HG03558 (cell line): ENCODE results near the gene WDR93.
"Not testable (repeated sequence)": the region's sequence is repeated elsewhere in the genome, so short reads cannot be mapped to it uniquely, and the experiment has no call there.

Experiments
- ATAC-seq: cut with Tn5 transposase; IDR thresholded peaks from one replicate; pipeline ENCODE4 v1.9.1; 2021; ENCODE audit warnings: moderate number of reproducible peaks; ENCODE audit not compliant: unreplicated experiment; ENCODE audit errors: extremely low read depth

Gene WDR93

DNA sequence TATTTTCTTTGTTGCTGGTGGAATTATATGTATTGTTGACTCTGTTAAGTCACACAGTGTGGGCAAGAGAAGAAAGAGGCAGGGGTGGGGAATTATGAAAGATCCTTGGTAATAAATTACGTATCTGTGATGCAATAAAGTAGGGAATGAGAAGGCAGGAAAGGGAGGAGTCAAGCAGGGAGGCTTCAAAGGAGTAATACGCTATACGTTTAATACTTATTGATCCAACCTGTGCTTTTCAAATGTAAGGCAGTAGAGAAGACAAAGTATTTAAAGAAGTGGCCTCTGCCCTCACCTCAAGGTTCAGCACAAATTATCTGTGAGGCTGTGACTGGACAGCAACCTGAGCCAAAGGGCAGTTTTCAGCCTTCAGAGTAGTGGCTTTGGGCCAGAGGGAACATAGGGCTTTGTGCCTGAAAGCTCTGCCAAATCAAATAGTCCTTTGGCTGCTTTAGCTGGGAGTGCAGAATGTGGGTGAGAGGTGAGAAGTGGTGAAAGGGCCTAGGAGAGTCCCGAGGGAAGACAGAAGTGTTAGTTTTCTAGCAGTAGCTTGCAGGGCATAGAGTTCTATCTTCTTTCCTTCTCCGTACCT lies 10.2 kb upstream of the WDR93 start:
- no peak for ATAC-seq

DNA sequence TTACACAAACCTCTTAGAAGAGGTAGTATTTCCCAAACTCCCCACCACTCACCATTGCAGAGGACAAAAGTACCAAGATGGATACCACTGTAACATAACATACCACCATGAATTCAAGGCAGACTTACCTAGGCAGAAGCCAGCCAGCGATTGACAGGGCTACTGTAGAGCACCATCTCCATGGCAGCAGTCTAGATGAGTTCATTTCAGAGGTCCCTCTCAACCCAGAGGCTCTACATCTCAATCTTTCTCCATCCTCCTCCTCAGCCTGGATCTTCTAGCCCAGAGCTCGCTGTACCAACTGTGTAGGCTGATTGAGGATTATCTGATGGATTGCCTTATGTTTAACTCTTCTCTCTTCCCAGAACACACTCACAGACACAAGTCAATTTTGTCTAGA lies 9.5 kb upstream of the WDR93 start:
- ATAC-seq, result no peak

- no peak for ATAC-seq
These were observed 4.6 kb upstream of the WDR93 start for GRCh38 chr15:89685995-89686394.

DNA sequence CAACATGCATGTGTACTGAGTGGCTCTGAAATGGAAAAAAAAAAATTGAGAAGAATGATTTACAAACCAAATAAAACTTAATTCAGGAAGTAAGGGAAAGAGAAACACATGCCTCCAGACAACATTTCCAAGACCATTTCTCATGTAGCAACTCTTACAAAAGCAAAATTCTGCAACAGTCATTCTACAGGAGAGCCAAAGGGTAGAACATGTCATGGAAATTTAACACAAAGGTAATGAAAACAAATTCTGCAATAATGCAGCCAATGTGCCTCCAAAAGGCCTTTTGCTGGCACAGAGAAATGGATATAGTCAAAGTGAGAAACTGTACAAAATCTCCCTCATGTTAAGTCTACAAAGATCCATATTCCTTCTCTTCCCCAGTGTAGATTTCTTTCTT lies 4.1 kb upstream of the WDR93 start:
- ATAC-seq, result no peak

DNA sequence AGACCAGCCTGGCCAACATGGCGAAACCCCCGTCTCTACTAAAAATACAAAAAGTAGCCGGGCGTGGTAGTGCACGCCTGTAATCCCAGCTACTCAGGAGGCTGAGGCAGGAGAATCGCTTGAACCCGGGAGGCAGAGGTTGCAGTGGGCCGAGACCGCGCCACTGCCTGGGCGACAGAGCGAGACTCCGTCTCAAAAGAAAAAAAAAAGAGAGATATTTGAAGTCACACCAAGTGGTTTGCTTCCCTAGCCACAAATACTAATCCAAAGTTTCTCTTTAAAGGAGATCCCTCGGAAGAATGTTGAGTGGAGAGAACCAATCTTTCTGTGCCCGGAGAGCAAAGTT lies 708 bp upstream of the WDR93 start:
- not testable (repeated sequence) for ATAC-seq

DNA sequence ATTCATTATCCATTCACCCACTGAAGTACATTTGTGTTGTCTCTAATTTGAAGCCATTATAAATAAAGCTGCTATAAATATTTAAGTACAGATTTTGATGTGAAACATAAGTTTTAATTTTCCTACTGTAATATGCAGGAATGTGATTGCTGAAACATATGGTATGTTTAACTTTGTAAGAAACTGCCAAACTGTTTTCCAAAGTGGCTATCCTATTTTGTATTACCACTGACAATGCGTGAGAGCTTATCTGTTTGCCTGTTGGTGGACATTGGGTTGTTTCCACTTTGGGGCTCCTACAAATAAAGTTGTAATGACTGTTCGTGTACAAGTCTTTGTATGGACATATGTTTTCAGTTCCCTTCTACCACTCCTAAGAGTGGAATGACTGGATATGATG lies 2.5 kb downstream of the WDR93 start:
- ATAC-seq, result no peak

GRCh38 chr15:89693696-89694095 lies 3.1 kb downstream of the WDR93 start:
- no peak for ATAC-seq

DNA sequence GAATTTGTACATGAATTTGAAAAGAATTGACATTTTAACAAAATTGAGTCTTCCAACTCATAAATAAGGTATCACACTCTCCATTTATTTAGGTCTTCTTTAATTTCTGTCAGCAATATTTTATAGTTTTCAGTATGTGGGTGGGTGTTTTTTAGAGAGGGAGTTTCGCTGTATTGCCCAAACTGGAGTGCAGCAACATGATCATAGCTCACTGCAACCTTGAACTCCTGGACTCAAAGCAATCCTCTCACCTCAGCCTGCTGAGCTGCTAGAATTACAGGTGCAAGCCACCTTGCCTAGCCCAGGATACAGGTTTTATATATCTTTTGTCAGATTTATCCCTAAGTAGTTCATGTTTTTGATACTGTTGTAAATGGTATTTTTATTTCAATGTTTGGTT lies 4.6 kb downstream of the WDR93 start:
- no peak for ATAC-seq

DNA sequence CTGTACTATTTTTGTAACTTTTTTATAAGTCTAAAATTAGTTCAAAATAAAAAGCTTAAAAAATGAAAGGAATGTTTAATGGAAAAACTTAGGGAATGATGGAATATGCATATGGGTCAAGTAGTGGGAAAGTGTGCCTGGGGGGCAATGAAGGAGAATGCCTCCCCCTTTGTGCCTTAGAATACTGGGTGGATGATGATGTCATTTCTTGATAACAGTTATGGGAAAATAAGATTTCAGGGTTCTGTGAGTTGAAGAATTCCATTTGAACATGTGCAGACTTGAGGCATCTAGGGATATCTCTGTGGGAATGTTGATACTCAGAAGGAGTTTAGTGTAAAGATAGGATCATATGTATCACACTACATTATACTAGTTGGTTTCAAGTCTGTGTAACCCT lies 13.8 kb downstream of the WDR93 start:
- ATAC-seq, result no peak

- ATAC-seq, result no peak
These were observed 17.0 kb downstream of the WDR93 start for GRCh38 chr15:89707577-89707976.

DNA sequence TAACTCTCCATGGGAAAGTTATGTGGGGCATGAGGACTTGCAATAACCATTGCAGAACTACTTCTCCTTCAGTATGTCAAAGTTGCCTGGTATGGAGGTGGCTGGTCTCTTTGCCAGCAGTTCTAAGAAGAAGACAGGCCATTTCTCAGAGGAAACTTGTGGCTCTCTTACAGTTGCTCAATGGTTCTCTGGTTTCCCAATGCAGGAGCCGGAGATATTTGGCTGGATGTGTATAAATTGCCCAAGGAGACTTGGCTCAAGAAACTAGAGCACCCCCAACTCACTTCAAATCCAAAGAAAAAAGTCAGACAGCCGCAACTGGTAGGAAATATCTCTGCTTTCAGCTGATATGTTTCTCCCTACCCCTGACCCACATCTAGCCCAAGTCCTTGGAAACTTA lies 24.2 kb downstream of the WDR93 start:
- ATAC-seq, result no peak

DNA sequence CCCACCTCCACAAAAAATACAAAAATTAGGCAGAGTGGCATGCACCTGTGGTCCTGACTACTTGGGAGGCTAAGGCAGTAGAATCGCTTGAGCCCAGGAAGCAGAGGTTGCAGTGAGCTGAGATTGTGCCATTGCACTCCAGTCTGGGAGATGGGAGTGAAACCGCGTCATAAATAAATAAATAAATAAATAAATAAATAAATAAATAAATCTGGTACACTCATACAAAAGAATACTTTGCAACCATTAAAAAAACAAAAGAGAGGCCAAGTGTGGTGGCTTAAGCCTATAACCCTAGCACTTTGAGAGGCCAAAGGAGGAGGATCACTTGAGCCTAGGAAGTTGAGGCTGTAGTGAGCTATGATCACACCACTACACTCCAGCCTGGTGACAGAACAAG lies 32.4 kb downstream of the WDR93 start:
- no peak for ATAC-seq

- no peak for ATAC-seq
These were observed 34.0 kb downstream of the WDR93 start for GRCh38 chr15:89724621-89725020.

DNA sequence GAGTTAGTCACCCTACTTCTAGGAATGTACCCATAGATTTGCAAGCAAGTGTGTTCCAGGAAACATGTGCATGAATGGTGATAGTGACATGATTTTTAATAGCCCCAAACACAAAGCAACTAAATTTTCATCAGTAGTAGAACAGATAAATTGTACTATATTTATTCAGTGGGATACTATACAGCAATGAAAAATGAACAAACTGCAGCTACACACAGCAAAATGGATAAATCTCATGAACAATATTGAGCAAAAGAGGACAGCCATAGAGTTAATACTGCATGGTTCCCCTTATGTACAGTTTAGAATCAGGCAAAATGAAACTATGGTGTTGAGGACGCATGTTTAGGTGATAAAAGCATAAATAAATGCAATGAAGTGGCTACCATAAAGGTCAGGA lies 34.5 kb downstream of the WDR93 start:
- no peak for ATAC-seq

DNA sequence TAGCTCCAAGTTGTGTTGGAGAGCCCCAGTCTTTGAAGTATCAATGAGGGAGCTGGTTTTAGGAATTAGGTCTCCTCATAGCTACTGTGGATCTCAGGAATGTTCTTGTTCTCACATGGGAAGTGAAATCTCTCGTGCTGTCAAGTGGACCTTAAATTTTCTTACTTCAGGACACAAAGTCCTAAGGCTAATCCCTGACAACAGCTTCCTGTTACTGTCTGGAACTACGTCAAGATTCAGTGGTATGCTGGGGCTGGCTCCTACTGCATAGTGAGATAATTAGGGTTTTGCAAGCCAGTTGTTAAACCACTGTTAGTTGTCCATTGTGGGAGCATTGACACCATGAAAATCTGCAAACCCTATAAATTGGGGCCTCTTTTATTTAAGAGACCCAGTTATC lies 37.6 kb downstream of the WDR93 start:
- ATAC-seq, result no peak

GRCh38 chr15:89731275-89731674 lies 40.7 kb downstream of the WDR93 start:
- ATAC-seq, result no peak

GRCh38 chr15:89732451-89733172 lies 42.0 kb downstream of the WDR93 start:
- no peak for ATAC-seq

GRCh38 chr15:89735773-89736172 lies 45.2 kb downstream of the WDR93 start:
- no peak for ATAC-seq

- ATAC-seq, result no peak
These were observed 49.5 kb downstream of the WDR93 start for GRCh38 chr15:89740137-89740536.

DNA sequence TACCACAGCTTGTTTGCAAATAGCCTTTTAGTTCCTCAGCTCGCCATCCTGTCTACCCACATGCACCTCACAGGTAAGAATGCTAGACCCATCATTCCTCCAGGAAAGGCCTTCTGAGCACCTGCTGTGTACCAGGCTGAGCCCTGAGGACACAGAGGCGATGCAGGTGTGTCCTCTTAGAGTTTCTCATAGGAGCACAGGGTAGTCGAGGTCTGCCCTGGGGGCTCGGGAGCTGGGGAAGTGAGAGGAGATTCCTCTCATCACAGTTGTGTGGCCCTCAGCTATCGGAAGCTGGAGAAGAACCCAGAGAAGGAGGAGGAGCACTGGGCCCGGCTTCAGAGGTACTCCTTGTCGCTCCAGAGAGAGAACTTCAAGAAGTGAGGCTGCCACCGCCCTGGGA lies 52.4 kb downstream of the WDR93 start:
- ATAC-seq, result no peak

DNA sequence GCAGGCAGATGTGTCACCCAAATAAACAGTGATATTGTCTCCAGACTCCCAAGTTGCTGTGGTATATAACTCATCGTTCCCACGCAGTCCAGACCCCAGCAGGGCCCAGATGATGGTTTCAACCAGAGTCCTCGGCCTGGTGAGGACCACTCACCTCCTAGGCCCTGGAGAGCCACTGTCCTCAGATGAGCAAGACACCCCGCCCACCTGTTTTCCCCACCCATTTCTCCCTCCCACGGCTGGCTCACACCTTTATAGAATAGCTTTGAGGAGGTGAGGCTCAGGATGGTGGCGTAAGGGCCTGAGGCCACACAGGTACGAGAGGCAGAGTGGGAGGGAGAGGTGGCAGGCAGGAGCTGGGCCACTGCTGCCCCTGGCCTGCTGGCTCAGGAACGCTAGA lies 53.0 kb downstream of the WDR93 start:
- ATAC-seq, result no peak

DNA sequence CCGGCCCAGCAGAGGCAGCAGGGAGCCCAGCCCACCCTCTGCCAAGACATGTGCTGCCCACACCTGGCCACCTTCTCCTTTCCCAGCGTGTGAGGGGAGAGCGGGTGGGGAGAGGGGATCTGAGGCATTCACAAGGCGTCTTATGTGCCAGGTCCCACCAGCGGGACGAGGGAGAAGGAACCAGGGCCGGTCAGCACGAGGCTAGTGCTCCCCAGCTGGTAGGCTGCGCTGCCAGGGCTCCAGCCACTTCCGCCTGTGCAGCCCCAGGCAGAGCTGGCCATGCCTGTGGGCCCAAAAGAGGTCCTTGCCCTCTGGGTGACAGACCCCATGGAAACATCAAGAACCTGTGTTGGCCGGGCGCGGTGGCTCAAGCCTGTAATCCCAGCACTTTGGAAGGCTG lies 54.5 kb downstream of the WDR93 start:
- ATAC-seq, result no peak
